GM23338 (cell line): ENCODE results near the gene PTP4A2. TPM values are rescaled to one million over a fixed set of nuclear protein-coding genes. Genes with fewer than 3 reads are reported as not detected.

Experiments used
- ATAC-seq: fragments of 200-7000 bp; cut with Tn5 transposase; 3 replicates; pipeline ENCODE4 v1.9.1; 2020
- DNase-seq: peaks from one replicate; pipeline ENCODE4 v3.0.0-alpha.2; 2015; ENCODE audit warnings: low spot score
- H2AFZ ChIP-seq: fragments of 200-600 bp; sonication (generic); 2 replicates; pipeline ENCODE4 v1.8.0; 2016; ENCODE audit warnings: antibody characterized with exemption, mild to moderate bottlenecking, moderate library complexity
- H3F3A ChIP-seq: fragments of 200-600 bp; sonication (generic); replicated peaks from 2 replicates; pipeline ENCODE4 v1.8.0; 2017; ENCODE audit warnings: antibody characterized with exemption, mixed run types, low read depth
- H3K27ac ChIP-seq: fragments of 200-600 bp; sonication (generic); 2 replicates; pipeline ENCODE4 v1.6.1; 2016; ENCODE audit warnings: low read depth
- H3K27me3 ChIP-seq: fragments of 200-600 bp; sonication (generic); 2 replicates; pipeline ENCODE4 v1.8.0; 2016; ENCODE audit warnings: mild to moderate bottlenecking, mixed run types, moderate library complexity; ENCODE audit not compliant: insufficient read depth
- H3K36me3 ChIP-seq: fragments of 200-600 bp; sonication (generic); 2 replicates; pipeline ENCODE4 v1.8.0; 2016; ENCODE audit warnings: mild to moderate bottlenecking; ENCODE audit not compliant: insufficient read depth
- H3K4me1 ChIP-seq: fragments of 200-600 bp; sonication (generic); 2 replicates; pipeline ENCODE4 v1.8.0; 2016; ENCODE audit warnings: mild to moderate bottlenecking, moderate library complexity; ENCODE audit not compliant: insufficient read depth
- H3K4me2 ChIP-seq: fragments of 200-600 bp; sonication (generic); 2 replicates; pipeline ENCODE4 v1.7.1; 2017; ENCODE audit warnings: mixed run types
- H3K4me3 ChIP-seq: fragments of 200-600 bp; sonication (generic); 2 replicates; pipeline ENCODE4 v1.6.1; 2016; ENCODE audit warnings: mixed run types
- H3K79me2 ChIP-seq: fragments of 200-600 bp; sonication (generic); replicated peaks from 2 replicates; pipeline ENCODE4 v1.8.0; 2017; ENCODE audit warnings: mild to moderate bottlenecking; ENCODE audit not compliant: insufficient read depth
- H3K9me2 ChIP-seq: fragments of 200-600 bp; sonication (generic); 2 replicates; pipeline ENCODE4 v1.8.0; 2017; ENCODE audit not compliant: insufficient read depth
- H4K20me1 ChIP-seq: fragments of 200-600 bp; sonication (generic); replicated peaks from 2 replicates; pipeline ENCODE4 v1.8.0; 2017; ENCODE audit warnings: mild to moderate bottlenecking; ENCODE audit not compliant: insufficient read depth
- H3K27ac Mint-ChIP-seq: 2 replicates; pipeline ENCODE4 v1.8.0; 2020; ENCODE audit warnings: inconsistent platforms, mild to moderate bottlenecking, moderate library complexity, mixed read lengths
- H3K27me3 Mint-ChIP-seq: 3 replicates; pipeline ENCODE4 v1.8.0; 2022; ENCODE audit warnings: low read depth, mild to moderate bottlenecking, moderate library complexity, mixed read lengths, inconsistent platforms; ENCODE audit not compliant: insufficient read depth, poor library complexity
- H3K36me3 Mint-ChIP-seq: 3 replicates; pipeline ENCODE4 v1.8.0; 2021; ENCODE audit warnings: low read depth, mild to moderate bottlenecking, inconsistent platforms, moderate library complexity, mixed read lengths
- H3K4me1 Mint-ChIP-seq: 3 replicates; pipeline ENCODE4 v1.8.0; 2020; ENCODE audit warnings: mild to moderate bottlenecking, inconsistent platforms, mixed read lengths
- H3K4me3 Mint-ChIP-seq: 3 replicates; pipeline ENCODE4 v1.8.0; 2021; ENCODE audit warnings: moderate library complexity, mild to moderate bottlenecking, inconsistent platforms, mixed read lengths
- H3K9me3 Mint-ChIP-seq: 3 replicates; pipeline ENCODE4 v1.8.0; 2020; ENCODE audit warnings: moderate library complexity, mild to moderate bottlenecking, inconsistent platforms, mixed read lengths
- CREB1 ChIP-seq: fragments of 250-450 bp; sonication (Bioruptor Pico); IDR thresholded peaks from 2 replicates; pipeline ENCODE4 v1.5.0; 2020; ENCODE audit warnings: low read depth, mild to moderate bottlenecking, moderate library complexity
- CTCF ChIP-seq, 2 experiments: fragments of 200-600 bp in 1 of 2; sonication (generic) in 1 of 2; conservative IDR thresholded peaks; 2 replicates each; pipeline versions ENCODE4 v1.5.1 to v1.6.1; 2016 to 2017; ENCODE audit warnings: antibody characterized with exemption in 2 of 2, low read depth in 2 of 2, mild to moderate bottlenecking in 2 of 2, moderate library complexity in 1 of 2
- ETS1 ChIP-seq: IDR thresholded peaks from 2 replicates; pipeline ENCODE4 v1.6.1; 2016; ENCODE audit warnings: antibody characterized with exemption
- EZH2 ChIP-seq: fragments of 200-600 bp; sonication (generic); IDR thresholded peaks from one replicate; pipeline ENCODE4 v1.8.0; 2017; ENCODE audit warnings: antibody characterized with exemption, mild to moderate bottlenecking, low read depth; ENCODE audit not compliant: unreplicated experiment
- EZH2phosphoT487 ChIP-seq: fragments of 200-600 bp; sonication (generic); IDR thresholded peaks from one replicate; pipeline ENCODE4 v1.8.1; 2018; ENCODE audit warnings: antibody characterized with exemption; ENCODE audit not compliant: unreplicated experiment
- JUNB ChIP-seq: IDR thresholded peaks from one replicate; pipeline ENCODE4 v1.6.1; 2016; ENCODE audit warnings: antibody characterized with exemption; ENCODE audit not compliant: unreplicated experiment
- NANOG ChIP-seq: IDR thresholded peaks from 2 replicates; pipeline ENCODE4 v1.6.1; 2016; ENCODE audit warnings: antibody characterized with exemption, borderline replicate concordance
- POLR2AphosphoS5 ChIP-seq: IDR thresholded peaks from 2 replicates; pipeline ENCODE4 v1.6.1; 2016; ENCODE audit warnings: antibody characterized with exemption, low read depth
- REST ChIP-seq: IDR thresholded peaks from one replicate; pipeline ENCODE4 v1.6.1; 2018; ENCODE audit warnings: antibody characterized with exemption; ENCODE audit not compliant: unreplicated experiment
- STAT1 ChIP-seq: IDR thresholded peaks from one replicate; pipeline ENCODE4 v1.6.1; 2016; ENCODE audit warnings: antibody characterized with exemption; ENCODE audit not compliant: unreplicated experiment
- ZNF114 ChIP-seq: fragments of 250-450 bp; sonication (Bioruptor Pico); IDR thresholded peaks from 2 replicates; pipeline ENCODE4 v1.5.0; 2020; ENCODE audit warnings: mild to moderate bottlenecking, moderate library complexity
- ZNF331 ChIP-seq: fragments of 250-450 bp; sonication (Bioruptor Pico); IDR thresholded peaks from 2 replicates; pipeline ENCODE4 v1.5.0; 2020; ENCODE audit warnings: low read depth, mild to moderate bottlenecking, moderate library complexity
- ZNF462 ChIP-seq: fragments of 250-450 bp; sonication (Bioruptor Pico); IDR thresholded peaks from 2 replicates; pipeline ENCODE4 v1.5.0; 2020; ENCODE audit warnings: mild to moderate bottlenecking, moderate library complexity
- polyA plus RNA-seq: library from polyadenylated mRNA; unstranded; fragments of >200 nt; fragmentation: Nextera tagmentation; extraction: Ambion mirVana; gene quantifications from 2 replicates; pipeline ENCODE4 v1.2.1, GENCODE V29; 2016
- total RNA-seq: library from RNA; depleted of rRNA; stranded (reverse); fragments of >200 nt; shearing (Covaris generic); gene quantifications from 2 replicates; pipeline ENCODE4 v1.2.3, GENCODE V29; 2014

The PTP4A2 gene
- total and polyA plus RNA-seq, 2 experiments from 2014 or later: 153 to 260 TPM

- Histone ChIP-seq H3K9me2 (no peaks in the 10 kb centered on the region), H3K27me3 (no peaks in the 10 kb centered on the region), H3K36me3 (no peaks in the 10 kb centered on the region), H3K4me2 (no peak overlapping the region), H4K20me1 (no peaks in the 10 kb centered on the region), H2AFZ (no peak overlapping the region), H3K4me1 (no peaks in the 10 kb centered on the region), H3K4me3 (no peak overlapping the region), H3K27ac (no peak overlapping the region), H3K79me2 (no peaks in the 10 kb centered on the region), H3F3A (no peaks in the 10 kb centered on the region)
- Mint-ChIP-seq H3K36me3 (no peaks in the 10 kb centered on the region), H3K27me3 (no peaks in the 10 kb centered on the region), H3K4me3 (no peak overlapping the region), H3K9me3 (no peaks in the 10 kb centered on the region), H3K4me1 (no peaks in the 10 kb centered on the region), H3K27ac (no peak overlapping the region)
- no peak for DNase-seq
- no peak for ATAC-seq
- TF ChIP-seq CTCF (conservative IDR thresholded peaks at IDR 0.05; ENCODE audit: low read depth in 2 of 2) (no peak), EZH2phosphoT487 (no peak), ZNF114 (no peak), JUNB (no peak), POLR2AphosphoS5 (no peak), ZNF331 (no peak), REST (no peak), NANOG (no peak), ZNF462 (CRISPR knock-in tag) (no peak), STAT1 (no peak), CREB1 (CRISPR knock-in tag) (no peak), EZH2 (no peak), ETS1 (no peak)
These were observed 80.3 kb downstream of the PTP4A2 start for GRCh38 chr1:31857863-31858262.
